GM12878 (cell line): ENCODE data around the gene GPR137B.

Experiments
- DPF2 ChIP-seq: fragments of 450-650 bp; IDR thresholded peaks from 2 replicates; pipeline ENCODE4 v1.6.1; 2017; ENCODE audit warnings: mild to moderate bottlenecking
- NFYB ChIP-seq: IDR thresholded peaks from 2 replicates; pipeline ENCODE4 v1.6.1; 2011; ENCODE audit warnings: low read depth, mild to moderate bottlenecking, low read length, improper control_type of control experiment, moderate library complexity; ENCODE audit not compliant: insufficient read depth
- POLR2AphosphoS2 ChIP-seq: IDR thresholded peaks from 2 replicates; pipeline ENCODE4 v1.6.1; 2011; ENCODE audit warnings: low read depth, mild to moderate bottlenecking, low read length, improper control_type of control experiment, moderate library complexity
- POLR2AphosphoS5 ChIP-seq: IDR thresholded peaks from 2 replicates; pipeline ENCODE4 v1.6.1; 2011; ENCODE audit warnings: mild to moderate bottlenecking, low read length, inconsistent platforms
- RELA ChIP-seq: fragments of 450-650 bp; IDR thresholded peaks from 2 replicates; pipeline ENCODE4 v1.8.0; 2014; ENCODE audit warnings: borderline replicate concordance; ENCODE audit not compliant: partially characterized antibody
- SIN3A ChIP-seq: IDR thresholded peaks from 2 replicates; pipeline ENCODE4 v1.6.1; 2012; ENCODE audit warnings: low read depth, low read length, improper control_type of control experiment
- SMAD5 ChIP-seq: IDR thresholded peaks from 2 replicates; pipeline ENCODE4 v1.6.1; 2016; ENCODE audit warnings: antibody characterized with exemption, low read depth
- TCF12 ChIP-seq: IDR thresholded peaks from 2 replicates; pipeline ENCODE4 v1.6.1; 2011; ENCODE audit warnings: low read depth, mild to moderate bottlenecking, low read length
- TF ChIP-seq, protein P1 (sequence below), 3 experiments: IDR thresholded peaks in 2 of 3; conservative IDR thresholded peaks in 1 of 3; 2 replicates each; pipeline ENCODE4 v1.5.1; 2011; ENCODE audit warnings: low read depth in 3 of 3, low read length in 3 of 3, mild to moderate bottlenecking in 3 of 3, control low read depth in 2 of 3, moderate library complexity in 2 of 3, inconsistent platforms in 1 of 3, mixed read lengths in 1 of 3; ENCODE audit not compliant: control insufficient read depth in 2 of 3, insufficient read depth in 1 of 3; ENCODE audit errors: extremely low read depth in 1 of 3

DNA sequence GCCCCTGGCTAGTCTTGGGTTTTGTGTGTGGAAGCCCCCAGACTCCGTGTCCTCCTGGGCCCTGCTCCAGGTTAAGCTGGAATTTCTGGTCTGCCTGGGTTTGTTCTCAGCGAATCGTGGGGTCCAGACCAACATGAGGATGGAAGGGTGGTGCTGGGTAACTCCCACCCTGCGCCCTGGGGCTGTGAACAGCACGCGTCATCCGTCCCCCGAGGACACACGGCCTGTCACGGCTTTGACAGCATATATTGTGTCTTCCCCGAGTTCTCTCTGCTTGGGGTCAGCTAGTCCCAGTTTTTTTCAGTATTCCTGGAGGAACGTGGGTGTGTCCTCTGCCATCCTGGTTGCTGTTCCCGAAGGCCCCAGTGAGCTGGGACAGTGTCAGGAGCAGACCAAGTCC lies 11.8 kb downstream of the GPR137B start:
- TF ChIP-seq, protein P1, sequence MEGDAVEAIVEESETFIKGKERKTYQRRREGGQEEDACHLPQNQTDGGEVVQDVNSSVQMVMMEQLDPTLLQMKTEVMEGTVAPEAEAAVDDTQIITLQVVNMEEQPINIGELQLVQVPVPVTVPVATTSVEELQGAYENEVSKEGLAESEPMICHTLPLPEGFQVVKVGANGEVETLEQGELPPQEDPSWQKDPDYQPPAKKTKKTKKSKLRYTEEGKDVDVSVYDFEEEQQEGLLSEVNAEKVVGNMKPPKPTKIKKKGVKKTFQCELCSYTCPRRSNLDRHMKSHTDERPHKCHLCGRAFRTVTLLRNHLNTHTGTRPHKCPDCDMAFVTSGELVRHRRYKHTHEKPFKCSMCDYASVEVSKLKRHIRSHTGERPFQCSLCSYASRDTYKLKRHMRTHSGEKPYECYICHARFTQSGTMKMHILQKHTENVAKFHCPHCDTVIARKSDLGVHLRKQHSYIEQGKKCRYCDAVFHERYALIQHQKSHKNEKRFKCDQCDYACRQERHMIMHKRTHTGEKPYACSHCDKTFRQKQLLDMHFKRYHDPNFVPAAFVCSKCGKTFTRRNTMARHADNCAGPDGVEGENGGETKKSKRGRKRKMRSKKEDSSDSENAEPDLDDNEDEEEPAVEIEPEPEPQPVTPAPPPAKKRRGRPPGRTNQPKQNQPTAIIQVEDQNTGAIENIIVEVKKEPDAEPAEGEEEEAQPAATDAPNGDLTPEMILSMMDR (IDR thresholded peaks at IDR 0.05 in 2 of 3, conservative IDR thresholded peaks at IDR 0.05 in 1 of 3; ENCODE audit: control insufficient read depth in 2 of 3, extremely low read depth in 1 of 3, insufficient read depth in 1 of 3, low read depth in 3 of 3, low read length in 3 of 3), result no peak
- TF ChIP-seq TCF12 (no peak), DPF2 (no peak), SIN3A (no peak), NFYB (no peak), SMAD5 (no peak), POLR2AphosphoS2 (no peak), RELA (no peak), POLR2AphosphoS5 (no peak)
